ENCODE measurements around the gene C18orf63.

C18orf63 gene

DNA sequence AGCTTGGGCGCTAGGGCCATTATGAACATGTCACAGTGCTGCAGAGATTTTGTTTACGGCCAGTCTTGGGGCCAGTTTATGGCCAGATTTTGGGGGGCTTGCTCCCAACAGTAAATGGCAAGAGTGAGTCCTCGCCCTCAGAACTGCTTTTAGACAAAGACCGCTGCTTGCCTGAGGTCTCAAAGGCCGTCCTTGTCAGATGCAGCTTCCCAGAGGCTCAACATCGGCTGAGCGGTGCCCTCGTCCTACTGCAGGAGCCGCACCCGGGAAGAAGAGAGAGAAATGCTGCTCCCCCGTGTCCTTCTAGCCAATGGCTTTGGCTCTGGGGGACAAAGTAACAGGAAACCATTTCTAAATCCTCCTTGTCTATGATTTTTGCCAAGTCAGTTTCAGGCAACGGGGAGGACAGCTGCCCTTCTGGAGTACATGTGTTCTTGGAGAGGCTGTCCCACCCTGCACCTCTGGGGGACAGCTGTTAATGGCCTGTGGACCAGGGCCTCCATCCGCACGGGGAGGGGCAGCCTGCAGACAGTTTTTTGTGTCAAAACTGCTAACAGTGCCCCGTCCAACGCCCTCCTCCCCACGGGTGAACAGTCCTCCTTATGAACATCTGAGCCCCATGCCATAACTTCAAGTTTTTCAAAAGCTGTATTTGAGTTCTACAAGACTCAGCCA is 66.1 kb downstream of the C18orf63 start:
- DNase-seq, result no peak

DNA sequence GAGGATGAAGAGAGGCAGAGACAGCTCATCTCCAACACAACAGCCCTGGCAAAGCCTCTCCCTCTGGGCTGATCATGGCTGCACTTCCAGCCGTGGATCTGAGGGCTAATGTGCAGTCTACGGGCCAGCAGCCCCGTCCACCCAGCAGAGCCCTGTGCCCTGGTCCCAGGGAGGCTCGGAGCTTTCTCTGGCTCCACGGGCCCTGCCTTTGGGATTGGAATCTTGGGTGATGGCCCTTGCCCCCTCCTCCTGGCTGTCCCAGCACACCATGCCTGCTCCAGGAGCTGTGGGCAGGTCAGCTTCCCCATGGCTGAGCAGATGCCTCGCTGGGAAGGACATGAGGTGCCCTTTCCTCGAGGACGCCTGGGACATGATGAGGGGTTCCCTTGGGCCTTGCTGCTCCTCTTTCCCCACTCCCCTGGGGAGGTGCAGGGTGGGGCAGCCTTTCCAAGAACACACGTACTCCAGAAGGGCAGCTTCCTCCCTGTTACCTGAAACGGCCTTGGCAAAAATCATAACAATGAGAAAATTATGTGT is 66.9 kb downstream of the C18orf63 start:
- no peak for DNase-seq

DNA sequence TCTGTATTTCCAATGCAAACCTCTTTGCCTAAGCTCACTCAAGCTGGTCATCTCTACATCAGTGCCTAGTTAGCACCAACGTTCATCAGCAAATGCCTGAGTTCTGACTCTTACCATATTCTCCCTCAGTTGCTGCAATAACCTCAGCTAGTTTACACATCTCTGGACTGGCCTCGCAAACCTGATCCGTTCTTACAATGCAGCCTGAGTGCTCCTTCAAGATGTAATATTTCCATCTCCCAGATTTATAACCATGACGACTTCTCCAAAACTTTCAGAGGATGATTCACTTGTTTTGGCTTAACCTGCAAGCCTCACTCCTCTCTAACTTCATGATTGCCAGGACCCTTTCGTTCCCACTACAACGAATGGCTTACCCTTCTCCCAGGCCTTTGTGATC is 71.7 kb downstream of the C18orf63 start:
- no peak for DNase-seq

DNA sequence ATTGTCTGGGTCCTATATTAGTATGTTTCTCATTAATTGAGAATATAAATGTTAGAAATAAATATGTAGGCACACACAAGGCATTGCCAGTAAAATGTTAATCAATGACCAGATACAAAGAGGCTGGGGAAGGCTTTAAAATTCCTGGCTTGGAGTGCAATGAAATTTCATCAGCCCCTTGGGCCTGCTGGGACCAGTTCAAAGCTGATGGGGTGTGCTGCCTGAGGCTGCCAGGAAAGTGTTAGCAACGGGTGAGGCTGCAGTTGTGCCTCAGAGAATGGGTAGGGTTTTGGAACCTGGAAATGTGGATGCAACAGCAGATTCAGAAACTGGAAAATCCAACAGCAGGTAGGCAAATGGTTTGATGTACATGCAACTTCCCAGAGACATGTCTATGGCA is 72.6 kb downstream of the C18orf63 start:
- DNase-seq, result no peak

DNA sequence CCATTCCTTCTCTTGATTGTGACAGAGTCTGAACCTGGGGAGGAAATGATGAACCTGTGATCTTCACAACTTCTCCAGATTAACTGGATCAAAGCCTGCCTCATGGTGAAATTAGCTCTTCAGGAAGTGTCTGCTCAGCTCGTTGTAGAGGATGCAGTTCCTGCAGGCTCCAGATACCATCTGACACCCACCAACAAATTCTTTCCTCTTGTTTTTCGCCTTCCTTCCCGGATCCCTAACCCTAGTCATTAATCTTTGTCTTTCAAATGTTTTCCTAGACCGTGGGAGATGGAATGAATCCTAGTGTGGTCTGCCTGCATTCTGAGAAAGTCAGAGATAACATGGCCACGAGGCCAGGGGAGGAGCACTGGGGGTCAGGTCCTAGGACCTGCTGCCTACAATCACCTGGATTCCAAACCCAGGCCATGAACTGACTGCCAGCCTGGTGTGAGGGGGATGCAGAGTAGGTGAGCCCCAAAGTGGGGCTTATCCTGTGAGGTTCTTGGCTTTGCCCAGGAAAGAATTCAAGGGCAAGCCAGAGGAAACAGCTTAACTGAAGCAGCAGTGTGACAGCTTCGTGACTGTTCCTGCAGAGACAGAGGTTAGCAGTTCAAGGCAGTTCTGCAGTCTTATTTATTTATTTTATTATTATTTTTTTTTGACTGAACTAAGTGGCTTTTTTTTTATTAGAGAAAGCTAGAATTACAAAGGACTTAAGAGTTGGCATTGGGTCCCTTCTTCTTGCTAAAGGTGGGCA is 73.7 kb downstream of the C18orf63 start:
- no peak for DNase-seq

DNA sequence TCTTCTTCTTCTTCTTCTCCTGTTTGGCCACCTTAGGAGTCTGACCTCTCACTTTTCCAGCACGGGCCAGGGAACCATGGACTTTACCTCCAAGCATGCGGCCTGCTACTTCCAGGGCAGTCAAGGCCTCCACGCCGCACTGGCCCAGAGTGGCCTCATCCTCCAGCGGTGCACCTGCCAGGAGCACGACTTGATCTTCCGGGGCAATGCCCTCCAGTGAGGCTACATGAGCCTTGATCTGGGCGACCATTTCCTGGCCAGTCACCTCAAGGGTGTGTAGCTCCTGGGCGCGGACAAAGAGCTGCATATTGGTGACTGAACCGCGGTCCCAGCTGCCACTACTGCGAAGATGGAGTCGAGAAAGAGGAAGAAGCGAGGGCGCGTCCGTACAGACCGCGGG is 74.4 kb downstream of the C18orf63 start:
- DNase-seq, result no peak

DNA sequence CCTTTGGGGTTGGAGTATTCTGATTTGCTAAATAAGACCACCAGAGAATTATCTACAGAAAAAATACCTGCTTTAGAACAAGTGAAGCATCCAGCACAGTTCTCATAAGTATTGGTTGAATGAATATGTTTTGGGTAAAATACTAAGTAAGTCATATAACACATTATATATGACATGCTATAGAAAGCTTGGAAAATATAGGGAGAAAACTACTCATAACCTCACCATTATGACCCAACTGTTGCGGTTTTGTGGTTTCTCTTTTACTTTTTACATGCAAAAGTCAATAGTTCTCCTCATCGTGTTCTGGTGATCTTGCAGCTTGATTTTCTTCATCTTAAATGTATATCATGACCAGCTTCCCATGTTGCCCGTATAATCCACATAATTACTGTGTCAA is 75.3 kb downstream of the C18orf63 start:
- no peak for DNase-seq

DNA sequence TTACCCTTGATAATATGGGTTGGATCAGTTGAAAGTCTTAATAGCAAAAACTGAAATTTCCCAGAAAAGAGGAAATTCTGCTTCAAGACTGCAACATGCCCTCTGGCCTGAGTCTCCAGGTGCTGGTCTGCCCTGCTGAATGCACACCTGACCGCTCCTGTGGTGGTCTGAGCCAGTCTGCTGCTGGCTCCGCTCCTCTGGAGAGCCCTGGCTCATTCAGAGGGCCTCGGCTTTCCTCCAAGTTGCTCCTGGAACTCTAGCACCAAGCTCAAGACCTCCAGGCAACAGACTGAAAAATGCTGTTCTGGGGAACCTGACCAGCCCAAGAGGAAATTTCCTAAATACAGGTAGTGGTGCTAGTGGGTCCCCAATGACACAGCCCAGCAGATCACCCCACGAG is 76.7 kb downstream of the C18orf63 start:
- DNase-seq, result no peak

DNA sequence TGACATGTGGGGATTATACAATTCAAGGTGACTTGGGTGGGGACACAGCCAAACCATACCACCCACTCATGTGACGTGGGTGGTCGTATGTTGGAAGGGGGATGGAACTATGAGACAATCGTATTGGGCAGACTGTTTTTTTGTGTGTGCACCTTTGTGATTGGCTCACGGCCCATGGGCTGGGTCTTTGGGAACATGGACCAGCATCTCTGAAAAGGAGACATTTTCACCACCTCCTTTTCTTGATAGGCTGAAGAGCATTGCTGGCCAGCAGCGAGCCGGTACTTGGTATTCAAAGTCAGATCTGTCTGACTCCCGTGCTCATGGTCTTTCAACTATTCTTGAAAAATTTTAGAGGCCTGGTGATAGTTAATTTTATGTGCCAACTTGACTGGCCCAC is 79.4 kb downstream of the C18orf63 start:
- DNase-seq, result no peak

DNA sequence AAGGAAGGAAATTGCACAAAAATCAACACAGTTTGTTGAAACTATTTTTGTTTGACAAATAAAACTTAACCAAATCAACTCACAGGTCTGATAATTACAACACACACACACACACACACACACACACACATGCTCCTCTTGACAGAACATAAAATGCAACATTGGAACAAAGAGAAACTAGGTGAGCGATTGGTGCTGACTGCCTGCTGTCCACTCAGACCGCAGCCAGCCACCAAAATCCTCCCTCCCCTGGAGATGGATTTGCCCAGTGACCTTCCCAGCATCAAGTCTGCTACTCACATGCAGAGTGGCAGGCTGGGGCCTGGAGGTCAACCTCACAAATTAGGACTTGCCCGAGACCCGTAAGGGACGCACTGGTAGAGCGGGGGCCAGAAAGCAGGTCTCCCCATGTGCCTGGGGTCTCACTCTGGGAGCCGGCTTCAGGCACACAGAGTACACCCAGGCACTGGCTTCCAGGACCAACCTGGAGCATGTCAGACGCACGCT is 80.1 kb downstream of the C18orf63 start:
- no peak for DNase-seq

DNA sequence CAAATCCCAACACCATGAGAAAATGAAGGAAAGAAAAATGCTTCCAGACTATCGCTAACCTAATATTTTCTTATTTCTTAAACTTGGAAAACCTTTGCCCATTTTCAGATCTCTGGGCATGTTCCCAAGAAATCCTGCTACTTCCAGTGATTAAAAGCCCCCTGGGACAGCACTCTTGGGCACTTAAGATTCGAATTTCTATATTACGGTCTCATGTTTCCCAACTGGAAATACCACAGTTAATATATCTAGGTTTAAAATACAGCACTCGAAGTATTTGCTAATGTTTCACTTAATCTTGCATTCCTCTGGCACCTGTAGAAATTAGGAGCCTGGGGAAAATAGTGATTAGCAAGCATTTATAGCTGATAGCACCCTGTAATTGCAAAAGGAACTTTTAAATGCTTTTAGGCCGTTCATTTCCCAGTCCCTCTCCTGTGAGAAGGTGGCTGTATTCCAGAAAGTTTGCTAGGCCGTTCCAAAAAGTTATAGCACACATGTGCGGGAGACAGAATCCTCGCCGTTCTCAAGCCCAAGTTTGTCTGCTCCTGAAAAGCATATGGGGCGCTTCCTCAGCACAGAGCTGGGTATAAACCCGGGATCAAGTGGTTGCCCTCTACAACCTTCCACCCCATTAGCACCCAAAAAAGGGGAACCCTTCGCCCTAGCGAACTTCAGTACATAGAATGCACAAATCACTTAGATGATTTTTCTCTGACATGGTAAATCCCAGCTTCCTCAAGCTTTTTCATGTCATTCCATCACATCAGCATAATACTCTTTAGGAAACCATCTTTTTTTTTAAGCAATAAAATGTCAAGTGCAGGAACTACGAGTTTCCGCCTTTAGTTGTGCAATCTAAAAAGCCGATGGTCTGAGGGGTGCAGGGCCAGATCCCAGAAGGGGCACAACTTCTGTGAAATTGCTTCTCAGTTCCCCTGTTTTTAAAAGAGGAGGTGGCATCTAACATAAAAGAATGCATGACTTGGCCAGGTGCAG is 80.8 kb downstream of the C18orf63 start:
- no peak for DNase-seq

DNA sequence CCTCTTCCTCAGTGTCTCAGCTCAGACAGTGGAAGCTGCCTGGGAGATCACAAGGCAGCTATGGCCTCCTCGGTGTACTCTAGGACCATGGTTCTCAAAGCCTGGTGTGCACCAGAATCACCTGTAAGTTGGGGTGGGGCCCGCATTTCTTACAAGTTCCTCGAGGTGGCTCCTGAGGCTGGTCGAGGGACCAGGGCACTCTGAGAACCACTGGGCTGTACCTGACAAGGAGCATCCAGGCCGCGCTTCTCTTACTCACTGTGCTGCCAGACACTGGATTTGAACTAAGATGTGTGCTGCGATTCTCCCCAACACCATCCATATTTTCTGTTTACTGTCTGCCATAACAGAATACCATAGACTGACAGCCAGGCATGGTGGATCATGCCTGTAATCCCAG is 81.9 kb downstream of the C18orf63 start:
- no peak for DNase-seq

DNA sequence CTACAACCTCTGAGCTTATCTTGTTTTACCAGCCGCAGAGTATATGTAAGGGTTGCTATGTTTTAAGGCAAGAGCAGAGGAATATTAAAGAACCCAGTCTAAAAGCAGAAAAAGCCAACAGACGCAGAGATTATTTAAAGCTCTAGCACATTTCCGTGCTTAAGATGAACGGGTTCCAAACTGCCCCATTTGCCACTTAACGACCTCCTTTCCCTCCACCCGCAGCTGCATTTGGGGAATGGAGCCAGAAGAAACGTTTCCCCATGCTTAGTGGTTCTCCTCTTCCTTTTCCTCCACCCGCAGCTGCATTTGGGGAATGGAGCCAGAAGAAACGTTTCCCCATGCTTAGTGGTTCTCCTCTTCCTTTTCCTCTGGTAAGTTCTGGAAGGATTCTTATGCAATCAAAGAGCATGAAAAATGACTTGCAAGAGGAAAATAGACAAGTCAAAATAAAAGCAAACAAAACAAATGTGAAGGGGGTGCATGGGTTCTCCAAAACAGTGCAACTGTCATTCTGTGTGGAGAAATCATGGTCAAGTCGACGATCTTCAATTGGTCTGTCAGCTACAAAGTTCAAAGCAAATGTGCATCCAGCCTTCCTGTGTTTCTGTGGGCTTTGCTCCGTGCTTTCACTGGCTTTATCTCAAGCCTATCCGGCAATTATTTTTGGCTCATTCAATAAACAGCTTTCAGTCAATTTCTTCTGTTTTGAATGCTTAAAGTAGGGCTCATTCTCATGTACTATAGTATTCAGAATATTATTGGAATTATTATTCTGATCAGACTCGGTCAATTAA is 83.7 kb downstream of the C18orf63 start:
- no peak for DNase-seq

DNA sequence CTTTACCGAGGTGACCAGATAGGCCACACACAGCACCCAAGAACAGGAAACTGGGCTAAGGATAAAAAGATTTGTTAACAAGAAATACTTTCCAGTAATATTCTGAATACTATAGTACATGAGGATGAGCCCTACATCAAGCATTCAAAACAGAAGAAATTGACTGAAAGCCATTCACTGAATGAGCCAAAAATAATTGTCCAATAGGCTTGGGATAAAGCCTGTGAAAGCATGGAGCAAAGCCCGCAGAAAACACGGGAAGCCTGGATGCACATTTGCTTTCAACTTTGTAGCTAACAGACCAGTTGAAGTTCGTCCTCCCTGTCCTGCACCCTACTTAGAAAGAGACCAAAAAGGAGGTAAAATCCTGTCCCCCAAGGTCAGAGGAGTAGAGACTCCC is 85.2 kb downstream of the C18orf63 start:
- no peak for DNase-seq

DNA sequence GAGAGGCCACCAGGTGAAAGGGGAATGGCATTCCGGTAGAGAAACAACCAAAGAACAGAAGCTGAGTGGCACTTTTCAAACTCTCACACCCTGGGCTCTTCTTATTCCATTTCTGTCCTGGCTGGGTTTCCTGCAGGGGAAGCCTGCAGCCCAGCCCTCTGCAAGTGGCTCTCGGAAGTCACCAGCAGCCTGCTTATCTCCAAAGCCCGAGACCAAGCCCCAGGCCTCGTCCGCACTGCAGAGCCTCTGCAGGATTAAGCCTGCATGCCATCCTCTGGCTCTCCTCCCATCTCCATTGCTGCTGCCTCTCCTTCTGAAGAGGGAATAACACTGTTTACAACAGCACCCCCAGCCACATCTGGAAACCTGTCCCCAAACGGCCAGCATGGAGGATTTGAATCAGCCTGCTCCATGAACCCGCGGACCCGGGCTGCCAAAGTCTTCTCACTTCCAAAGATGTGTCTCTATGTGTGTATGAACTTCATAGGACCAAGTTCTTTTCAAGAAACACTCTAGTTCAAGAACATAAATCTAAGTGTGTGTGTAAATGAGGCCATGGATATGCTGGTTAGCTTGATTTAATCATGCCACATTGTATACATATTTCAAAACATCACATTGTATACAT is 87.3 kb downstream of the C18orf63 start:
- no peak for DNase-seq

DNA sequence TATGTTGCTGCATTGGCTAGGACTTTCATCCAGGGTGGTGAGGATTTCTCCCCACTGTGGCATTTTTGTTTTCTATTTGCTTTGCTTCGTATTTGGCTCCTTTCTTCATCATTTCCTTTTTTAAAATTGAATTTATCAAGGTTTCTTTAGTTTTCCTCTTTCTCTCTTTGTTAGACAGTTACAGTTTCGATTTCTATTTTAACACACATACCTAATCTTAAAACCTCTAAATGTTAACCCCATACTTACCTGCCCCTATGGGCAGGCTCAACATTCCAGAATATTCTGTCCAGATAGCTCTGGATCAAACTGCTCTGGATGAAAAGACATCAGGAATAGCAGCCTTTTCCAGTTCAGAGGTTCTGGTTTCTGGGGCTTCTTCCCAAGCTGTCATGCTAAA is 92.2 kb downstream of the C18orf63 start:
- DNase-seq, result no peak
